IMR-90 (cell line): ENCODE results near the gene MOCOS.

Experiments
- BHLHE40 ChIP-seq: fragments of 150-350 bp; IDR thresholded peaks from 2 replicates; pipeline ENCODE4 v1.6.1; 2016; ENCODE audit warnings: mild to moderate bottlenecking, low read depth, low read length
- CTCF ChIP-seq: conservative IDR thresholded peaks from 2 replicates; pipeline ENCODE4 v1.5.1; 2012; ENCODE audit warnings: mild to moderate bottlenecking, low read depth, low read length, improper control_type of control experiment
- ELK1 ChIP-seq: fragments of 150-350 bp; IDR thresholded peaks from 2 replicates; pipeline ENCODE4 v1.6.1; 2016; ENCODE audit warnings: low read depth, mild to moderate bottlenecking, low read length, moderate library complexity, borderline replicate concordance
- FOS ChIP-seq: fragments of 150-350 bp; IDR thresholded peaks from 2 replicates; pipeline ENCODE4 v1.6.1; 2016; ENCODE audit warnings: low read depth, low read length
- MXI1 ChIP-seq: IDR thresholded peaks from 2 replicates; pipeline ENCODE4 v1.6.1; 2012; ENCODE audit warnings: low read depth, mild to moderate bottlenecking, low read length, moderate library complexity, borderline replicate concordance
- POLR2A ChIP-seq: IDR thresholded peaks from 2 replicates; pipeline ENCODE4 v1.6.1; 2012; ENCODE audit warnings: mild to moderate bottlenecking, low read depth, low read length
- SMC3 ChIP-seq: fragments of 150-350 bp; IDR thresholded peaks from 2 replicates; pipeline ENCODE4 v1.6.1; 2016; ENCODE audit warnings: low read depth, mild to moderate bottlenecking, antibody characterized with exemption, low read length, moderate library complexity
- USF2 ChIP-seq: fragments of 150-350 bp; IDR thresholded peaks from 2 replicates; pipeline ENCODE4 v1.6.1; 2017; ENCODE audit warnings: mild to moderate bottlenecking, antibody characterized with exemption, low read length, low read depth

- no peak for TF ChIP-seq FOS
- no peak for TF ChIP-seq CTCF
- no peak for TF ChIP-seq SMC3
- no peak for TF ChIP-seq POLR2A
- no peak for TF ChIP-seq BHLHE40
- no peak for TF ChIP-seq USF2
- no peak for TF ChIP-seq ELK1
- no peak for TF ChIP-seq MXI1
Observed at GRCh38 chr18:36264283-36264682, 77.0 kb downstream of the MOCOS start.
